ENCODE results near the gene CYP4F3. TPM values are rescaled to one million over a fixed set of nuclear protein-coding genes. Genes with fewer than 3 reads are reported as not detected.
"Not testable (repeated sequence)": the region's sequence is repeated elsewhere in the genome, so short reads cannot be mapped to it uniquely, and the experiment has no call there.

The CYP4F3 gene
- total RNA-seq, 1 donor from 2014 or later = 1.00 TPM

- intact Hi-C loops (cut with DNase I) = loop anchor here (5.0 kb wide), 2 partner anchors 238 to 553 kb away; no protein-coding TSS in a partner anchor
- peak; percentile 93 for DNase-seq (ENCODE audit: low spot score)
Observed at GRCh38 chr19:15629003-15629880, 11.5 kb upstream of the CYP4F3 start.

GRCh38 chr19:15631817-15632216 lies 8.9 kb upstream of the CYP4F3 start:
- intact Hi-C loops (cut with DNase I) = loop anchor here (5.0 kb wide), 1 partner anchor 180 kb away; no protein-coding TSS in a partner anchor

GRCh38 chr19:15633082-15633835 lies 7.4 kb upstream of the CYP4F3 start:
- DNase-seq (ENCODE audit: low spot score) = no peak
- intact Hi-C loops (cut with DNase I) = loop anchor here (5.0 kb wide), 1 partner anchor 179 kb away; no protein-coding TSS in a partner anchor

More at GRCh38 chr19:15631817-15632216, 8.9 kb upstream of the CYP4F3 start:
- no peak for DNase-seq (ENCODE audit: low spot score)

DNA sequence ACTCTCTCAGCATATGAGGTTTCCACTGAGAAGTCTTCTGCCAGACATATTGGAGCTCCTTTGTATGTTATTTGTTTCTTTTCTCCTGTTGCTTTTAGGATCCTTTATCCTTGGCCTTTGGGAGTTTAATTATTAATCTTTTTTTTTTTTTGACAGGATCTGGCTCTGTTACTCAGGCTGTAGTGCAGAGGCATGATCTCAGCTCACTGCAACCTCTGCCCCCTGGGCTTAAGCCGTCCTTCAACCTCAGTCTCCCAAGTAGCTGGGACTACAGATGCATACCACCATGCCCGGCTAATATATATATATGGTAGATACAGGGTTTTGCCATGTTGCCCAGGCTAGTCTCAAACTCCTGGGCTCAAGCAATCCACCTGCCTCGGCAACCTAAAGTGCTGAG lies 6.6 kb upstream of the CYP4F3 start:
- DNase-seq (ENCODE audit: low spot score) = no peak
- intact Hi-C loops (cut with DNase I) = loop anchor here (5.0 kb wide), 1 partner anchor 178 kb away; no protein-coding TSS in a partner anchor

GRCh38 chr19:15635016-15635805 lies 5.5 kb upstream of the CYP4F3 start:
- intact Hi-C loops (cut with DNase I) = no loop called here
- DNase-seq (ENCODE audit: low spot score) = no peak

DNA sequence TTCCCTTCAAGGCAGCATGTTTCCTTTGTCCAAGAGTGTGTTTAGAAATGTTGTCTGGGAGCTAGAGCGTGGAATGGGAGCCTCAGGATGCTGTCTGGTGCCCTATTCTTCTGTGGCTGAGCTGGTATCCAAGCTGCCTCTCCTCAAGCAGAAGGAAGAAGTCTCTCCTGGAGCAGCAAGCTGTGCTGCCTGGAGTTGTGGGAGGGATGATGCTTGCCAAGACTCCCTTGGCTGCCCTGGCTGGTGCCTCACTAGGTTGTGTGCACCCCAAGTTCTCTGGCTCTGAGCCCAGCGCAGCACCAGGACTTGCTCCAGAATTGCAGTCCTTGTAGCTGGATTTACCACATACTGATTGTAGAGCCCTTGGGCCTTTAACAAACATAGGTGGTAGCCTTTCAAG lies 4.7 kb upstream of the CYP4F3 start:
- intact Hi-C loops (cut with DNase I) = no loop called here
- no peak for DNase-seq (ENCODE audit: low spot score)

GRCh38 chr19:15639596-15639995 lies 1.1 kb upstream of the CYP4F3 start:
- intact Hi-C loops (cut with DNase I) = no loop called here
- DNase-seq (ENCODE audit: low spot score) = no peak

DNA sequence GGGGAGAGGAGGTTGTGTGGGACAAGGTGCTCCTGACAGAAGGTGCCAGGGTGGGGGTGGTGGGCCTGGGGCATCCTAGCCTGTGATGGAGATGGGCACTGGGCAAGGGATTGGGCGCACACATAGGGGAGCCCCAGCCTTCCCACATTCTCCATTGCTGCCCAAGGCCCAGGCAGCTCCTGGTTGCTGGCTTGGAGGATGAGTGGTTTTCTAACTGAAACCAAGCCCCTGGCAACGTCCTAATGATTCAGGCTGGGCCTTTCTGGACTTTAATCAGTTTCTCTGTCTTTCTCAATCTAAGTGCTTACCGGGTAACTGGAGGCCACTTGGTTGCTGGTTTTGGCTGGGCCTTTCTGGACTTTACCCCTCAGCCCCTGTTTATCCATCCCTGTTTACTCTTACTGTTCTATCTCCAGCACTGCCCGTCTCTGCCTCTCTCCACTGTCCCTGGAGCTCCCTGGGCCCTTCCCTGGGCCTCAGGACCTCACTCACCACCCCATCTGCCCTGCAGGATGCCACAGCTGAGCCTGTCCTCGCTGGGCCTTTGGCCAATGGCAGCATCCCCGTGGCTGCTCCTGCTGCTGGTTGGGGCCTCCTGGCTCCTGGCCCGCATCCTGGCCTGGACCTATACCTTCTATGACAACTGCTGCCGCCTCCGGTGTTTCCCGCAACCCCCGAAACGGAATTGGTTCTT lies 354 bp downstream of the CYP4F3 start:
- intact Hi-C loops (cut with DNase I) = no loop called here

GRCh38 chr19:15641901-15642491 lies 1.3 kb downstream of the CYP4F3 start:
- peak; percentile 90 for DNase-seq (ENCODE audit: low spot score)
- intact Hi-C loops (cut with DNase I) = no loop called here

More for the DNA sequence above, 354 bp downstream of the CYP4F3 start:
- no peak for DNase-seq (ENCODE audit: low spot score)

DNA sequence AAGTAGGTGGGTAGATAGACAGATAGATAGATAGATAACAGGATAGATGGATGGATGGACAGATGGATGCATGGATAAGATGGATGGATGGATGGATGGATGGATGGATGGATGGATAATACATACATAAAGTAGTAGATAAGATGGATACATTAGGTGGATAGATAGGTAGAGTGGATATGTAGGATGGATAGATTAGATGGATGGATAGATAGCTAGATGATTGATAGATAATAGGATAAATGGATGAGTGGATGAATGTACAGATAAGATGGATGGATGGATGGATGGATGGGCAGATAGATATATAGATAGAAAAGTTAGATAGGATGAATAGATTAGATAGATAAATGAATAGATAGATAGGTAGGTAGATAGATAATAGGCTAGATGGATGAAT lies 2.1 kb downstream of the CYP4F3 start:
- DNase-seq (ENCODE audit: low spot score) = no peak
- intact Hi-C loops (cut with DNase I) = no loop called here

GRCh38 chr19:15643387-15643786 lies 2.7 kb downstream of the CYP4F3 start:
- intact Hi-C loops (cut with DNase I) = no loop called here

GRCh38 chr19:15644066-15644741 lies 3.5 kb downstream of the CYP4F3 start:
- intact Hi-C loops (cut with DNase I) = no loop called here

More at GRCh38 chr19:15643387-15643786, 2.7 kb downstream of the CYP4F3 start:
- no peak for DNase-seq (ENCODE audit: low spot score)

GRCh38 chr19:15644816-15645215 lies 4.1 kb downstream of the CYP4F3 start:
- intact Hi-C loops (cut with DNase I) = no loop called here
- DNase-seq (ENCODE audit: low spot score) = no peak

More at GRCh38 chr19:15644066-15644741, 3.5 kb downstream of the CYP4F3 start:
- DNase-seq (ENCODE audit: low spot score) = no peak

GRCh38 chr19:15649526-15649925 lies 8.8 kb downstream of the CYP4F3 start:
- intact Hi-C loops (cut with DNase I) = no loop called here

DNA sequence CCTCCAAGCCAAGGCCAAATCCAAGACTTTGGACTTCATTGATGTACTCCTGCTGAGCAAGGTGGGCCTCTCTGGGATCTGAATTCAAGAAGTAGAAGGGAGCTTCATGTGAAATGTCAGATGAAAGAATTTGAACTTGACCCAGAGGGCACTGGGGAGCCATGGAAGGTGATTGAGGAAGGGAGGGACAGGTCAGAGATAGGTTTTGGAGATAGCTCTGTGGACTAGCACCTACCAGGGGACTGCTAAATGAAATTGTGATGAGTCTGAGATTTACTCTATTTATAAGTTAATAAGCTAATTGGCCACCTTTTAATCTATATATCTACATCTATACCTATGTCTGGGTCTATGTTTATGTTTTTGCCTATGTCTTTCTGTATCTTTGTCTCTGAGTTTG lies 9.4 kb downstream of the CYP4F3 start:
- DNase-seq (ENCODE audit: low spot score); intact Hi-C loops (cut with DNase I): not testable (repeated sequence)

More at GRCh38 chr19:15649526-15649925, 8.8 kb downstream of the CYP4F3 start:
- no peak for DNase-seq (ENCODE audit: low spot score)

GRCh38 chr19:15651791-15652190 lies 11.1 kb downstream of the CYP4F3 start:
- no peak for DNase-seq (ENCODE audit: low spot score)
- intact Hi-C loops (cut with DNase I) = no loop called here

DNA sequence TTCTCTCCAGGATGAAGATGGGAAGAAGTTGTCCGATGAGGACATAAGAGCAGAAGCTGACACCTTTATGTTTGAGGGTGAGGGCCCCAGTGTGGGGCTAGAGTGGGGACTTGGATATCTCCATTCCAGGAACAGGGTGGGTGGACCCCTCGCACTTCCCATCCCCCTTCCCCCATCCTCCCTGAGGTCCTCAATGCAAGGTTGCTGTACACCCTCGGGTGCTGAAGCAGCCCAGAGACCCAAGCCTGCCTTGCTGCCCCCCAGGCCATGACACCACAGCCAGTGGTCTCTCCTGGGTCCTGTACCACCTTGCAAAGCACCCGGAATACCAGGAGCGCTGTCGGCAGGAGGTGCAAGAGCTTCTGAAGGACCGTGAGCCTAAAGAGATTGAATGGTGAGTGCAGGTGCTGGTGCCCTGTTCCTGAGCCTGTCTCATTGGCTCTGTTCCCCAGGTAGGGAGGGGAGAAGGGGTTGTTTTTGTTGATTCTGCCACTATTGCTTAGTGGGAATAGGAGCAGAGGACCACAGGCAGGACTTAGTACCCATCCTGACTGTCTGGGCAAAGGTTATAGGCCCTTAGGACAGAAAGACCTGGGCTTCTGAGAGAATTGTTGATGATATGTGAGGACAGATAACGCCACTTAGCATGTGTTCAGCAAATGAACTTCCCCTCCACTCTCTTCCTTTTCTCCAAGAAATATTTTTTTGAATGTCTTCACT lies 12.0 kb downstream of the CYP4F3 start:
- intact Hi-C loops (cut with DNase I) = no loop called here
- no peak for DNase-seq (ENCODE audit: low spot score)
